Karpas-422 (cell line): ENCODE data around the gene PIP4K2C. TPM values are rescaled to one million over a fixed set of nuclear protein-coding genes. Genes with fewer than 3 reads are reported as not detected.
A peak's percentile ranks its signal among the peaks of the same experiment; 100 is the strongest.

ENCODE experiments used
- DNase-seq: peaks from one replicate; pipeline ENCODE4 v3.0.0-alpha.2; 2015
- H2AFZ ChIP-seq: fragments of 200-600 bp; sonication (generic); 2 replicates; pipeline ENCODE4 v1.6.1; 2014; ENCODE audit warnings: antibody characterized with exemption, low read length, mixed read lengths
- H3K27ac ChIP-seq: fragments of 200-600 bp; sonication (generic); 2 replicates; pipeline ENCODE4 v1.5.1; 2014; ENCODE audit warnings: mild to moderate bottlenecking, low read length, moderate library complexity
- H3K27me3 ChIP-seq: fragments of 200-600 bp; sonication (generic); 2 replicates; pipeline ENCODE4 v1.6.1; 2014; ENCODE audit warnings: low read length, mixed read lengths
- H3K36me3 ChIP-seq: fragments of 200-600 bp; sonication (generic); 2 replicates; pipeline ENCODE4 v1.6.1; 2014; ENCODE audit warnings: low read length, mixed read lengths; ENCODE audit not compliant: insufficient read depth
- H3K4me1 ChIP-seq: fragments of 200-600 bp; sonication (generic); 2 replicates; pipeline ENCODE4 v1.6.1; 2014; ENCODE audit warnings: mild to moderate bottlenecking, low read length, mixed read lengths
- H3K4me2 ChIP-seq: fragments of 200-600 bp; sonication (generic); 2 replicates; pipeline ENCODE4 v1.6.1; 2014; ENCODE audit warnings: low read length, low read depth, mild to moderate bottlenecking; ENCODE audit not compliant: poor library complexity, severe bottlenecking
- H3K4me3 ChIP-seq: fragments of 200-600 bp; sonication (generic); 2 replicates; pipeline ENCODE4 v1.5.1; 2014; ENCODE audit warnings: mild to moderate bottlenecking, antibody characterized with exemption, low read length, mixed read lengths
- H3K79me2 ChIP-seq: fragments of 200-600 bp; sonication (generic); 2 replicates; pipeline ENCODE4 v1.6.1; 2014; ENCODE audit warnings: mild to moderate bottlenecking, low read length, mixed read lengths
- H3K9ac ChIP-seq: fragments of 200-600 bp; sonication (generic); 2 replicates; pipeline ENCODE4 v1.6.0; 2014; ENCODE audit warnings: low read length
- H3K9me2 ChIP-seq: fragments of 200-600 bp; sonication (generic), shearing (Covaris generic); replicated peaks from 2 replicates; pipeline ENCODE4 v1.6.0; 2014; ENCODE audit warnings: mild to moderate bottlenecking, low read length, moderate library complexity; ENCODE audit not compliant: insufficient read depth
- H3K9me3 ChIP-seq: fragments of 300-700, 200-600 bp; sonication (generic); 2 replicates; pipeline ENCODE4 v1.6.1; 2014; ENCODE audit warnings: low read length, mixed read lengths
- H4K20me1 ChIP-seq: fragments of 200-600 bp; sonication (generic); 2 replicates; pipeline ENCODE4 v1.6.1; 2014; ENCODE audit warnings: mild to moderate bottlenecking, antibody characterized with exemption, low read length, low read depth; ENCODE audit not compliant: insufficient read depth
- total RNA-seq: library from RNA; depleted of rRNA; stranded (reverse); fragments of >200 nt; shearing (Covaris generic); gene quantifications from 2 replicates; pipeline ENCODE4 v1.2.3, GENCODE V29; 2014; ENCODE audit warnings: low replicate concordance

Gene PIP4K2C
- total RNA-seq, 1 experiment from 2014 or later, result 23.9 TPM

DNA sequence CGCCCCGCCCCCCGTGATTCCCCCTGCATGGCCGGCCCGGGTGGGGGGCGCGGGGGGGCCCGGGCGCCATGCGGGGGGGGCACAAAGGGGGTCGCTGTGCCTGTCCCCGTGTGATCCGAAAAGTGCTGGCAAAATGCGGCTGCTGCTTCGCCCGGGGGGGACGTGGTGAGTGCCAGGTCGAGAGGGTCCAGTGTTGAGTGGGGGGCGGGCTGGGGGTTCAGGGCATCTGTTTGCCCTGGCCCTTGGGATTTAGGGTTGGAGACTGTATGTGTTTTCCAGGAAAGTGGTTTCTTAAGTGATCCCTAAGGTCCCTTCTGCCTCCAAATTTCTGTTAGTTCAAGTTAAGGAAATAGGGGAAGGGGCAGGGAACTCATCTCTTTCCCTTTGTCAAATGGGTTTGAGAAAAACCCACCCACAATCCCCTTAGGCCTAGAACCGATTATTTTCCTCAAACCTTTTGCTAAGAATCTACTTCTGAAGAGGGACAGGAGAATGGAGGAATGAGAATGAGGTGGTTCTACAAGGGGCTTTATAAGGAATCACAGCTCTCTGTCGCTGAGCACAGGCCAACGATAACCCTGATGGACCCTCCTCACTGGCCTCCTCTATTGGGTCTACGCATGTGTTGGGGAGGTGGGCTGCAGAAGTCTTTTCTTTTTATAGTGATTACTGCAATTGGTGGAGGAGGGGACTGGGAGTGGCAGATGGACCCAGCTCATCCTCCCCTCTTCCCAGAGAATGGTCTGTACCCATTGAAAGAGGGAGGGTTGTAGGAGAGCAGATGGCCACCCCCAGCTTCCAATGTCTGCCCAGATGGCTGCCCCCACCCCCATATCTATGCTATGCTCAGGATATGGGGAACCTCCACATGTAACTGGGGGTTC, 21.1 kb downstream of the PIP4K2C start:
- DNase-seq, result no peak
- Histone ChIP-seq H3K36me3 (no peaks in the 10 kb centered on the region), H3K4me1 (peaks cover 28% of the 10 kb centered on the region), H3K9me2 (no peaks in the 10 kb centered on the region), H3K27me3 (no peaks in the 10 kb centered on the region), H3K4me3 (no peak overlapping the region; the same call in 1 of the 2 replicates), H3K79me2 (no peaks in the 10 kb centered on the region), H4K20me1 (no peaks in the 10 kb centered on the region), H3K9me3 (no peaks in the 10 kb centered on the region), H2AFZ (no peak overlapping the region), H3K9ac (no peak overlapping the region), H3K27ac (no peak overlapping the region), H3K4me2 (peak overlapping the region; percentile 63)

DNA sequence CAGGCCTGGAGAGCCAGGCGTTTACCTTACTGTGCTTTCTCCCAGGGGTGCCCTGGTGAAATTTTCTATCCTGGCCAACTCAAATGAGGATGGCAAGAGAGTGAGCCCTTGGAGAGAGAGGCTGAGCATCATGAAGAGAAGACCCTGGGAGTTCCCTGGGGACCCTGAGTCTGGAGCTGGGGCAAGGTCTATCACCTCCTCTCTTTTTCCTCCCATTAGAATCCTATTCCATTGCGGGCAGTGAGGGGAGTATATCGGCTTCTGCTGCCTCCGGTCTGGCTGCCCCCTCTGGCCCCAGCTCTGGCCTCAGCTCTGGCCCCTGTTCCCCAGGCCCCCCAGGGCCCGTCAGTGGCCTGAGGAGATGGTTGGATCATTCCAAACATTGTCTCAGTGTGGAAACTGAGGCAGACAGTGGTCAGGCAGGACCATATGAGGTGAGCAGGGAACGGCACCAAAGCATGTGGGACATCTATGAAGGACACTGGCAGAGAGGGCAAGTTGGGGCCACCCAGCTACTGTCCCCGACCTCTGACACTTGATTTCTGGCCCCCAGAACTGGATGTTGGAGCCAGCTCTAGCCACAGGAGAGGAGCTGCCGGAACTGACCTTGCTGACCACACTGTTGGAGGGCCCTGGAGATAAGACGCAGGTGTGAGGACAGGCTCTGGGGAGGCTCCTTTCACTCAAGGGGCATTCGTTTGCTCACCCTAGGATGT, 21.9 kb downstream of the PIP4K2C start:
- no peaks in the 10 kb centered on the region for H3K9me3 ChIP-seq
- DNase-seq, result no peak
- no peak overlapping the region for H3K4me3 ChIP-seq
- H3K9me2 ChIP-seq, result no peaks in the 10 kb centered on the region
- H3K36me3 ChIP-seq, result no peaks in the 10 kb centered on the region
- H3K27me3 ChIP-seq, result no peaks in the 10 kb centered on the region
- H3K9ac ChIP-seq, result no peak overlapping the region
- H3K4me2 ChIP-seq, result no peak overlapping the region
- H3K79me2 ChIP-seq, result no peaks in the 10 kb centered on the region
- no peak overlapping the region for H3K27ac ChIP-seq
- peaks cover 28% of the 10 kb centered on the region for H3K4me1 ChIP-seq
- no peak overlapping the region for H2AFZ ChIP-seq
- no peaks in the 10 kb centered on the region for H4K20me1 ChIP-seq

DNA sequence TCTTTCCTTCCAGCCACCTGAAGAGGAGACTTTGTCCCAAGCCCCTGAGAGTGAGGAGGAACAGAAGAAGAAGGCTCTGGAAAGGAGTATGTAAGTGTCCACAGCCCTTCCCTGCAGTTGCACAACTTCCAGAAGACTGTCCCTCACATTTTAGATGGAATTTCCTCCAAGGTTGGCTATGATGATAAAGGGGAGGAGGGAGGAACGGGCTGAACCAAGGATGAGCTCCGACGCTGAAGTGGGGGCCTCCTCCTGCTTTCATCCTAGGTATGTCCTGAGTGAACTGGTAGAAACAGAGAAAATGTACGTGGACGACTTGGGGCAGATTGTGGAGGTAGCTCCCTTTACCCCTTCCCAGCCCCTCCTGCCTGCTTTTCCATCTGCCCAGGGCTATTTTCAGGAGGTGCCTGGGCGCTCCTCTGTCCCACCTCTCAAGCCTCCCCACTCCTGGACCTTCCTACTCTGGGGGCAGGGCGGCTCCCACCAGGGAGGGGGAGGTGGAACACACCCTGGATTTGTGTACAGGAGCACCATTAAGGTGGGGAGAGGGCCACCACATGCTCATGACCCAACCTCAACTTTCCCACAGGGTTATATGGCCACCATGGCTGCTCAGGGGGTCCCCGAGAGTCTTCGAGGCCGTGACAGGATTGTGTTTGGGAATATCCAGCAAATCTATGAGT, 22.6 kb downstream of the PIP4K2C start:
- Histone ChIP-seq H3K36me3 (no peaks in the 10 kb centered on the region), H3K9ac (no peak overlapping the region), H3K79me2 (no peaks in the 10 kb centered on the region), H3K4me3 (no peak overlapping the region), H3K27ac (no peak overlapping the region), H2AFZ (no peak overlapping the region), H3K4me2 (peak overlapping the region; percentile 41), H3K9me3 (no peaks in the 10 kb centered on the region), H3K4me1 (peaks cover 28% of the 10 kb centered on the region), H4K20me1 (no peaks in the 10 kb centered on the region), H3K27me3 (no peaks in the 10 kb centered on the region), H3K9me2 (no peaks in the 10 kb centered on the region)
- no peak for DNase-seq

DNA sequence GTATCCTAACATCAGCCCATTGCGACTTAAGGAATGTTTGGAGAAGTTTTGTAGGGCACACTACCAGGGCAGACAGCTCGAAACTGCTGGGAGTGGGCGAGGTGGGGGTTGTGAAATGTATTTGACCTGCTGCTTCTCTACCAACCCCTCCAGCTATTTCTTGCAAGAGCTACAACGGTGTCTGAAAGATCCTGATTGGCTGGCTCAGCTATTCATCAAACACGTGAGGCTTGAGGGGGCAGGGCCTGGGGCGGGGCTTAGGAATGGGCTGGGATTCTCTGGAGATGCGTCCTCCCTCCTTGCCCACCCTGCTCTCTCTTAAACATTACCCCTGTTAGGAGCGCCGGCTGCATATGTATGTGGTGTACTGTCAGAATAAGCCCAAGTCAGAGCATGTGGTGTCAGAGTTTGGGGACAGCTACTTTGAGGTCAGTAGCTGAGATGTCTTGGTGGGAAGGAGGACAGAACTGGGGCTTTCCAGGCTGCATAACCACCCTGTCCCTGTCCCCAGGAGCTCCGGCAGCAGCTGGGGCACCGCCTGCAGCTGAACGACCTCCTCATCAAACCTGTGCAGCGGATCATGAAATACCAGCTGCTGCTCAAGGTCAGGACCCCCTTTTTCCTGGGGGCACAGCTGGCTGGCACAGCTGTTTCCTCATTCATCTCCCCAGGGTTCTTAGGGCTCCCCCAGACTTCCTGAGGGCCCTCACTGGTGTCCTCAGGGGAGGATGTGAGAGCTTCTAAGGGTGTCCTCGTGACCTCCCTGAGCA, 23.4 kb downstream of the PIP4K2C start:
- H3K9me3 ChIP-seq, result no peaks in the 10 kb centered on the region
- no peaks in the 10 kb centered on the region for H3K9me2 ChIP-seq
- H3K79me2 ChIP-seq, result no peaks in the 10 kb centered on the region
- no peak overlapping the region for H3K9ac ChIP-seq
- no peak overlapping the region for H3K4me3 ChIP-seq
- peak; percentile 87 for DNase-seq
- H4K20me1 ChIP-seq, result no peaks in the 10 kb centered on the region
- H3K27me3 ChIP-seq, result no peaks in the 10 kb centered on the region
- H3K27ac ChIP-seq, result no peak overlapping the region
- peak overlapping the region; percentile 41 for H3K4me2 ChIP-seq
- H3K36me3 ChIP-seq, result no peaks in the 10 kb centered on the region
- peaks cover 28% of the 10 kb centered on the region for H3K4me1 ChIP-seq
- H2AFZ ChIP-seq, result no peak overlapping the region

GRCh38 chr12:57614948-57615500, 24.0 kb downstream of the PIP4K2C start:
- Histone ChIP-seq H3K27me3 (no peaks in the 10 kb centered on the region), H4K20me1 (no peaks in the 10 kb centered on the region), H3K9me2 (no peaks in the 10 kb centered on the region), H3K36me3 (no peaks in the 10 kb centered on the region), H3K79me2 (no peaks in the 10 kb centered on the region), H3K4me3 (no peak overlapping the region), H3K9me3 (no peaks in the 10 kb centered on the region), H3K27ac (no peak overlapping the region), H2AFZ (no peak overlapping the region), H3K9ac (no peak overlapping the region), H3K4me1 (peaks cover 28% of the 10 kb centered on the region), H3K4me2 (no peak overlapping the region)
- no peak for DNase-seq

- Histone ChIP-seq H3K79me2 (no peaks in the 10 kb centered on the region), H3K27me3 (no peaks in the 10 kb centered on the region), H3K27ac (no peak overlapping the region), H2AFZ (no peak overlapping the region), H3K9me2 (no peaks in the 10 kb centered on the region), H3K36me3 (no peaks in the 10 kb centered on the region), H4K20me1 (no peaks in the 10 kb centered on the region), H3K4me2 (no peak overlapping the region), H3K9ac (no peak overlapping the region), H3K9me3 (no peaks in the 10 kb centered on the region), H3K4me3 (no peak overlapping the region), H3K4me1 (peaks cover 28% of the 10 kb centered on the region)
- DNase-seq, result no peak
Observed at GRCh38 chr12:57615637-57616036, 24.6 kb downstream of the PIP4K2C start.

- Histone ChIP-seq H3K4me3 (no peak overlapping the region), H3K4me2 (no peak overlapping the region), H3K79me2 (no peaks in the 10 kb centered on the region), H3K36me3 (no peaks in the 10 kb centered on the region), H3K4me1 (peaks cover 22% of the 10 kb centered on the region), H3K27ac (no peak overlapping the region), H2AFZ (no peak overlapping the region), H3K9me2 (no peaks in the 10 kb centered on the region), H4K20me1 (no peaks in the 10 kb centered on the region), H3K9ac (no peak overlapping the region), H3K9me3 (no peaks in the 10 kb centered on the region), H3K27me3 (no peaks in the 10 kb centered on the region)
- DNase-seq, result no peak
Observed at GRCh38 chr12:57616383-57617101, 25.6 kb downstream of the PIP4K2C start.
